Endothelial cell of umbilical vein (primary cell): Measurements from ENCODE around the gene ZDHHC24. TPM values are rescaled to one million over a fixed set of nuclear protein-coding genes. Genes with fewer than 3 reads are reported as not detected.

Experiments used
- BruUV-seq: library from RNA; stranded (reverse); fragments of 400-500 nt; replicated peaks from 2 replicates; lab custom pipeline; 2021; lab: Mats Ljungman, UMichigan
- CTCF ChIA-PET: fragments of 300-600, 350-600 bp; sonication (Branson Sonifier 250); formaldehyde crosslinking; loops from one replicate; lab custom pipeline; 2021; ENCODE audit warnings: antibody characterized with exemption, inconsistent platforms; lab: Charles Lee
- POLR2A ChIA-PET: fragments of 300-600, 350-600 bp; sonication (Branson Sonifier 250); formaldehyde crosslinking; loops from one replicate; lab custom pipeline; 2021; ENCODE audit warnings: antibody characterized with exemption, inconsistent platforms; lab: Charles Lee
- DNase-seq: peaks from one replicate; pipeline ENCODE4 v3.0.0-alpha.2; 2011; ENCODE audit warnings: low read depth, low spot score
- FAIRE-seq: peaks from 2 replicates; lab custom pipeline; 2011; peaks lifted over from hg19 to GRCh38; lab: Jason Lieb, UNC
- H2AFZ ChIP-seq: 2 replicates; pipeline ENCODE4 v1.6.0; 2012; ENCODE audit warnings: low read depth, low read length, control low read depth, inconsistent platforms
- H3K27ac ChIP-seq: 2 replicates; pipeline ENCODE4 v1.5.1; 2011; ENCODE audit warnings: low read depth, mild to moderate bottlenecking, control low read depth, low read length, moderate library complexity; ENCODE audit not compliant: insufficient read depth
- H3K27me3 ChIP-seq, 2 experiments: 2 replicates each; pipeline versions ENCODE4 v1.6.0 to v1.6.1; 2011; ENCODE audit warnings: low read length in 2 of 2, mixed read lengths in 1 of 2; ENCODE audit not compliant: control insufficient read depth in 2 of 2, insufficient read depth in 2 of 2
- H3K36me3 ChIP-seq, 2 experiments: 2 replicates in 1 of 2; 3 replicates in 1 of 2; pipeline ENCODE4 v1.5.1; 2011; ENCODE audit warnings: low read length in 2 of 2, mild to moderate bottlenecking in 1 of 2, moderate library complexity in 1 of 2; ENCODE audit not compliant: control insufficient read depth in 2 of 2, insufficient read depth in 2 of 2; ENCODE audit errors: extremely low read depth in 1 of 2
- H3K4me1 ChIP-seq: 3 replicates; pipeline ENCODE4 v1.5.1; 2011; ENCODE audit warnings: mild to moderate bottlenecking, low read length; ENCODE audit not compliant: control insufficient read depth, insufficient read depth; ENCODE audit errors: extremely low read depth
- H3K4me2 ChIP-seq: 2 replicates; pipeline ENCODE4 v1.6.1; 2011; ENCODE audit warnings: low read length, control low read depth, mixed read lengths; ENCODE audit not compliant: insufficient read depth
- H3K4me3 ChIP-seq, 3 experiments: fragments of 200-600 bp in 1 of 3; sonication (generic), shearing (Covaris generic) in 1 of 3; replicated peaks in 1 of 3; 2 replicates each; pipeline ENCODE4 v1.5.1; 2011 to 2016; ENCODE audit warnings: control low read depth in 3 of 3, low read length in 3 of 3, mild to moderate bottlenecking in 2 of 3, inconsistent platforms in 1 of 3, low read depth in 1 of 3, moderate library complexity in 1 of 3; ENCODE audit not compliant: insufficient read depth in 1 of 3
- H3K79me2 ChIP-seq: 2 replicates; pipeline ENCODE4 v1.6.0; 2012; ENCODE audit warnings: low read length, inconsistent platforms; ENCODE audit not compliant: control insufficient read depth, insufficient read depth
- H3K9ac ChIP-seq: replicated peaks from 2 replicates; pipeline ENCODE3; 2011; ENCODE audit warnings: low read length, control low read depth; ENCODE audit not compliant: insufficient read depth; ENCODE audit errors: extremely low read depth
- H3K9me1 ChIP-seq: replicated peaks from 3 replicates; pipeline ENCODE4 v1.6.0; 2011; ENCODE audit warnings: mild to moderate bottlenecking, low read length; ENCODE audit not compliant: control insufficient read depth, insufficient read depth; ENCODE audit errors: extremely low read depth
- H3K9me3 ChIP-seq: replicated peaks from 2 replicates; pipeline ENCODE4 v1.5.1; 2012; ENCODE audit warnings: low read length, inconsistent platforms; ENCODE audit not compliant: control insufficient read depth, insufficient read depth
- H4K20me1 ChIP-seq: replicated peaks from 2 replicates; pipeline ENCODE3; 2011; ENCODE audit warnings: mild to moderate bottlenecking, low read length; ENCODE audit not compliant: control insufficient read depth, insufficient read depth; ENCODE audit errors: extremely low read depth
- EZH2 ChIP-seq: IDR thresholded peaks from 2 replicates; pipeline ENCODE4 v1.6.1; 2012; ENCODE audit warnings: borderline replicate concordance, low read depth, mild to moderate bottlenecking, moderate library complexity, low read length, inconsistent platforms; ENCODE audit not compliant: severe bottlenecking
- FOS ChIP-seq: IDR thresholded peaks from 2 replicates; pipeline ENCODE4 v1.6.1; 2011; ENCODE audit warnings: mild to moderate bottlenecking, low read length, moderate library complexity, borderline replicate concordance; ENCODE audit not compliant: insufficient read depth
- GATA2 ChIP-seq: IDR thresholded peaks from 2 replicates; pipeline ENCODE4 v1.7.0; 2011; ENCODE audit warnings: low read depth, mild to moderate bottlenecking, moderate library complexity, mixed read lengths, low read length; ENCODE audit not compliant: insufficient read length, insufficient read depth
- JUN ChIP-seq: IDR thresholded peaks from 2 replicates; pipeline ENCODE4 v1.6.1; 2011; ENCODE audit warnings: borderline replicate concordance, low read depth; ENCODE audit not compliant: insufficient read length, insufficient read depth
- MAX ChIP-seq: IDR thresholded peaks from 2 replicates; pipeline ENCODE4 v1.6.1; 2011; ENCODE audit not compliant: insufficient read depth, insufficient read length
- MYC ChIP-seq: IDR thresholded peaks from one replicate; pipeline ENCODE4 v1.6.1; 2011; ENCODE audit warnings: mild to moderate bottlenecking, low read depth, low read length
- POLR2A ChIP-seq: IDR thresholded peaks from 2 replicates; pipeline ENCODE4 v1.6.1; 2012; ENCODE audit warnings: low read depth, mild to moderate bottlenecking, control low read depth, low read length
- POLR2AphosphoS5 ChIP-seq: IDR thresholded peaks from 2 replicates; pipeline ENCODE4 v1.6.1; 2012; ENCODE audit warnings: low read depth, mild to moderate bottlenecking, control low read depth, low read length, moderate library complexity; ENCODE audit not compliant: insufficient read depth
- dilution Hi-C: fragments of 300-500 bp; cut with MboI; formaldehyde crosslinking; loops from one replicate; pipeline ENCODE4 v1.15.0; 2019; ENCODE audit warnings: low sequenced_read_pairs; ENCODE audit not compliant: extremely low pct_ligation_motif_present
- intact Hi-C: fragments of 100-400 bp; cut with micrococcal nuclease; formaldehyde crosslinking; loops from one replicate; pipeline ENCODE4 v1.10.0; 2022
- polyA plus RNA-seq, 4 experiments: library from polyadenylated mRNA; depleted of rRNA in 3 of 4; stranded (reverse) in 3 of 4; unstranded in 1 of 4; fragments of >200 nt; gene quantifications; 2 replicates each; pipeline versions ENCODE4 v1.2.1 to v1.2.3, GENCODE V29; 2011 to 2012; ENCODE audit warnings: missing spikeins in 1 of 4
- total RNA-seq: library from RNA; stranded (reverse); gene quantifications from 2 replicates; pipeline ENCODE4 v1.2.3, GENCODE V29; 2021
- TF ChIP-seq, protein P1 (sequence below), 2 donors: IDR thresholded peaks; 1 replicate in 1 of 2; 2 replicates in 1 of 2; pipeline ENCODE4 v1.5.1; 2011; ENCODE audit warnings: low read length in 2 of 2, mild to moderate bottlenecking in 2 of 2, moderate library complexity in 2 of 2, control low read depth in 1 of 2, inconsistent platforms in 1 of 2, low read depth in 1 of 2; ENCODE audit not compliant: insufficient read depth in 1 of 2; ENCODE audit errors: extremely low read depth in 1 of 2

Gene ZDHHC24
- total and polyA plus RNA-seq, 2 donors (not counting 3 experiments of a cell fraction or from before 2014, with no cell fraction given), result 20.1 to 21.1 TPM

DNA sequence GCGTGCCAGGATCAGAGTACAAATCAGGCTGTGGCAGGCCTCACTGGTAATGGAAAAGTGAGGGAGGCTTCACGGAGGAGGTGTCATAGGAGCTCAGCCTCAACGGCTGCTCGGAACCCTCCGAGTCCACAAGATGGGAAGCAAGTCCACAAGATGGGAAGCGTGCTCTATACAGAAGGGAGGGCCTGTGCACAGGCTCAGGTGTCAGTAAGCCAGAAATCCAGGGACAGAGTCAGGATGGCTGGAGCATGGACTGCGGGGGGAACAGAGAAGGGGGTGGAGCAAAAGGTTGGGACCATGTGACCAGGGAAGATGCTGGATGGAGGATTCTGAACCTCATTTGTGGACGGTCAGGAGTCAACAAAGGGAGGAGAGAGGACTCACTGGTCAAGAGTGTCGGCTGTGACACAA lies 69.0 kb downstream of the ZDHHC24 start:
- no peak for DNase-seq
- ChIA-PET CTCF (interaction anchor here (1.0 kb wide), 1 partner anchor 8 kb away, joined by 4 read pairs; no protein-coding TSS in a partner anchor), POLR2A (no interaction called here)
- H3K9me3 ChIP-seq, result no peaks in the 10 kb centered on the region
- no peak overlapping the region for H3K4me3 ChIP-seq
- no peak overlapping the region for H3K4me2 ChIP-seq
- H3K9ac ChIP-seq, result no peak overlapping the region
- H3K27me3 ChIP-seq, result no peaks in the 10 kb centered on the region
- FAIRE-seq, result no peak
- dilution Hi-C loops (no loop called here), intact Hi-C loops (no loop called here)
- no TSS peak for BruUV-seq
- peaks cover 10% of the 10 kb centered on the region for H3K4me1 ChIP-seq
- no peak overlapping the region for H2AFZ ChIP-seq
- H3K9me1 ChIP-seq, result no peaks in the 10 kb centered on the region
- no peaks in the 10 kb centered on the region for H3K36me3 ChIP-seq
- H3K79me2 ChIP-seq, result peaks cover 7% of the 10 kb centered on the region
- TF ChIP-seq GATA2, result no peak
- no peak for TF ChIP-seq MYC
- TF ChIP-seq POLR2AphosphoS5, result no peak
- TF ChIP-seq MAX, result no peak
- TF ChIP-seq POLR2A, result no peak
- TF ChIP-seq FOS, result no peak
- TF ChIP-seq EZH2, result no peak
- TF ChIP-seq, protein P1, sequence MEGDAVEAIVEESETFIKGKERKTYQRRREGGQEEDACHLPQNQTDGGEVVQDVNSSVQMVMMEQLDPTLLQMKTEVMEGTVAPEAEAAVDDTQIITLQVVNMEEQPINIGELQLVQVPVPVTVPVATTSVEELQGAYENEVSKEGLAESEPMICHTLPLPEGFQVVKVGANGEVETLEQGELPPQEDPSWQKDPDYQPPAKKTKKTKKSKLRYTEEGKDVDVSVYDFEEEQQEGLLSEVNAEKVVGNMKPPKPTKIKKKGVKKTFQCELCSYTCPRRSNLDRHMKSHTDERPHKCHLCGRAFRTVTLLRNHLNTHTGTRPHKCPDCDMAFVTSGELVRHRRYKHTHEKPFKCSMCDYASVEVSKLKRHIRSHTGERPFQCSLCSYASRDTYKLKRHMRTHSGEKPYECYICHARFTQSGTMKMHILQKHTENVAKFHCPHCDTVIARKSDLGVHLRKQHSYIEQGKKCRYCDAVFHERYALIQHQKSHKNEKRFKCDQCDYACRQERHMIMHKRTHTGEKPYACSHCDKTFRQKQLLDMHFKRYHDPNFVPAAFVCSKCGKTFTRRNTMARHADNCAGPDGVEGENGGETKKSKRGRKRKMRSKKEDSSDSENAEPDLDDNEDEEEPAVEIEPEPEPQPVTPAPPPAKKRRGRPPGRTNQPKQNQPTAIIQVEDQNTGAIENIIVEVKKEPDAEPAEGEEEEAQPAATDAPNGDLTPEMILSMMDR (IDR thresholded peaks at IDR 0.05; ENCODE audit: extremely low read depth in 1 of 2, insufficient read depth in 1 of 2, low read depth in 1 of 2, low read length in 2 of 2), result no peak
- TF ChIP-seq JUN, result no peak
- H3K27ac ChIP-seq, result no peak overlapping the region
- H4K20me1 ChIP-seq, result no peaks in the 10 kb centered on the region
